ENCODE results near the gene NFIX.

The NFIX gene

DNA sequence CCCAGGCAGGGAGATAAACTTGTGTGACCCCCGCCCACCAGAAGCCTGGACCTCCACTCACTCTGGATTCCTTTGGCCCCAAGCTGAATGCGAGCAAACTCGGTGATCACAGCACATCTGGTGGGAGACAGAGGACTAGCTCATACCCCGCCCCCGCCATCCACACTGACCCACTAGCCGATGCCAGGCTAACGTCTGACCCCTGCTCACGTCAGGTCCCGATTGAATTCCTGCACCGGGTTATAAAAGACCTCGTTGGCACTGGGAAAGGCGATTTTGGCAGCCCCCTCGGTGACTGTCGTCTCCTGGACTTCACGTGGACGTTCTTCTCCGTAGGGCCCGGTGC is 120.6 kb downstream of the NFIX start:
- no peak for DNase-seq

DNA sequence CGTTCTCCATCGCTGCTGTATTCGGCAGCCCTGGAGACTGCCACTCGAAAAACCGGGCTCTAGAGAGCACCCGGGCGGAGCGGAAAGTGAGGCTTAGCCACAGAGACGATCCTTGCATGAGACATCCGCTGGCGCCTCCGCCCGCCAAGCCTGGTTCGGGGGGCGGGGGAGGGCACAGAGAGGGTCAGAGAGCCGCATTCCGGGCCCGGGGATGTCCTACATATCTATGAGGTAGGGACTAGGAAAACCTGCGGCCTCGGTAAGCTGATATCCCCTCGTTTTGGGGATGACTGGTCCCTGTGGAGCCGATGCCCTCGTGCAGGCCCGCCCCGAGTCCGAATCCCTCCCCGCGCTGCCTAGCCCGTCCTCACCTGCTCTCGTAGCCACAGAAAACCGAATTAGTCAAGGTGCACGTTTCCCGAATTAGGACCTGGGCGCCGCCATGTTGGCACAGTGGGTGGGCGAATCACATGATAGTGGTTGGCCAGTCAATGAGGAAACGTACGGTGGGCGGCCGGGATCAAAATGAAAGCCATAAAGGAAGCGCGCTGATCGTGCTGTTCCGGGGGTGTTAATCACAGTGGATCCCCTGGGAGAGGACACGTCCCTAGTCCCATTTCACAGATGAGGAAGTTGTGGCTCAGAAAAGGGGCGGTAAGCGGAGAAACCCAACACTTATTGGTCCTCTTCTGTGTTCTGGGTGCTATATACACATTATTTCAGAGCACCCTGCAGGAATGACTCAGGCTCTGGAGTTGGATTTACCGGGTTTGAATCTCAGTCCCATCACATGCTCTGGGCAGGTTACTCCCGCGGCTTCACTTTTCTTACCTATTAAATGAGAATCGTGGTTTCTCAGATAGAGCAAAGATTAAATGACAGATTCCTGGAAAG is 121.3 kb downstream of the NFIX start, which contains the start of gene TRMT1:
TSS of gene TRMT1 (minus strand) at position 459 of the 894 bp plus-strand sequence. CDS start at position 118, 341 bp downstream.
- peak; percentile 89 to 92 for DNase-seq

DNA sequence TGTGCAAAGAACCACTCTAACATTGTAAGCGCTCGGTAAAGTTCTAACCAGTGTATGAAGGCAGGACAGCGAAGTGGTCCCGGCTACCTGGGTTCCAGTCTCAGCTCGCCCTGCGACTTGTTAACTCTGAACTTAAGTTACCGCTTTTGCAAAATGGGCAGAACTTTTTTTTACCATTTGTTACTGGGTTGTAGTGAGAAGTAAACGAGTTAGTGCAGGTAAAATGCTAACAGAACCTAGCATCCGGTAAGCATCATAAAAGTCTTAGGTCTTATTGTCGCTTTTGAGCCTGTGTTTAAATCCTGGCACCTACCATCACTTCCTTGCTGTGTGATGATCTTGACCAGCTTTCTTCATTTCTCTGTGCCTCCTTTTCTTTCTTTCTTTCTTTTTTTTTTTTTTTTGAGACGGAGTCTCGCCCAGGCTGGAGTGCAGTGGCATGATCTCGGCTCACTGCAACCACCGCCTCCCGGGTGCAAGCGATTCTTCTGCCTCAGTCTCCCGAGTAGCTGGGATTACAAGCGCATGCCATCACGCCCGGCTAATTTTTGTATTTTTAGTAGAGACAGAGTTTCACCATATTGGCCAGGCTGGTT is 122.0 kb downstream of the NFIX start:
- DNase-seq = no peak

DNA sequence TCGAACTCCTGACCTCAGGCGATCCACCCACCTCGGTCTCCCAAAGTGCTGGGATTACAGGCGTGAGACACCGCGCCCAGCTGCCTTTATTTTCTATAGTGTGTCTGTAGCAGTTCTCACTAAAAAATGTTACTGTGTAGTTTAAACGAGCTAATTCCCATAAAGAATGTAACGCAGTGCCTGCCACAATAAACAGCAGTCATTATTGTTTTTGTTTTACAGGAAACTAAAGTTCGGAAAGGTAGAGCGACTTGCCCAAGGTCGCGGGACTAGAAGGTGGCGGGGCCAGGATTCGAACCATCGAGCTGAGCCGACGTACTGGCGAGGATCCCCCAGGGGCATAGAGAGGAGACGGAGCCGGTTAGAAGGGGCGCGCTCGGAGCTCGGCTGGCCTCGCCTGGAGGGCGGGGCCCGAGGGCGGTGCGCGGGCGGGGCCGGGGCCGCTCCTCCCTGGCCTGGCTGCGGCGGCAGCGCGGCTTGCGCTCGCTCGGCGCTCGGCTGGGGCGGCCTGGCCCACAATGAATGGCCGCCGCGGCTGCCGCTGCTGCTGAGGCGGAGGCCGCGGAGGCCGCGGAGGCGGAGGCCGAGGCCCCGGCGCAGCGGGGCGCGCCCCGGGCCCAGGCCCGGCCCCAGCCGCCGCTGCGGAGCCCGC is 122.6 kb downstream of the NFIX start, which contains the start of gene NACC1:
TSS of gene NACC1 (plus strand) at position 493 of the 652 bp plus-strand sequence. CDS start 16,944 bp downstream, outside the sequence.
- peak; percentile 79 to 89 for DNase-seq

DNA sequence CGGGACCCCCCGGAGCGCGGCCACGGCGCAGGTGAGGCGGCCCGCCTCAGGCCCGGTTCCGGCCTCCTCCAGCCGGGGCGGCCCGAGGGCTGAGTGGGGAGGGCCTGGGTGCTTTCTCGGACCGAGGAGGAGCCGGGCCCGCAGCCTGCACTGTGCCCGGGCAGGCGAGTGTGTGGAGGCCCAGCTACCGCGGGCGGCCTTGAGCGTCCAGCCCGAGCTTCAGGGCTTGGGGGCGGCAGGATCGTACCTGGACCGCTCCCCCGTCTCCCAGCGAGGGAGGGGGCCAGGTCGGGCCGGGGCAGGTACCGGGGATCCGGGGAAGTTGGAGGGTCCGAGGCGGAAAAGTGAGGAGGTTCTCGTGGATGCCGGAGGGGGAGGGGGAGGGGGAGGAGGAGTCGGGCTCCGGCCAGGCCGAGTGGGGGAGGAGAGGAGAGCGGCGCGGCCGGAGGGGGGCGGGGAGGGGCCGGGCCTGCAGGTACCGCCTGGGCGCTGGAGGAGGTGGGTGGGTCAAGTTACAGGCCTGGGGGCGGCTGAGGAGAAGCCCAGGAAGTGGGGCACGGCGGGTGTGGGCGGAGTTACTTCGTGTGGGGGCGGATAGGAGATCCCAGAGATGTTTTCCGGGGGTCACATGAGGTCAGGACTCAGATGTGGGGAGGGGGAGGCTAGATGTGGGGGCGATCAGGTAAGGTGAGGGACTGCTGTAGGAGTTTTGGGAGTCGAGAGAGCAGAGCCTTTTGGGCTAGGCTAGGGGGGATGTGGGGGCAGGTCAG is 123.3 kb downstream of the NFIX start:
- peak in 1 of 2 experiments; percentile 38 for DNase-seq

DNA sequence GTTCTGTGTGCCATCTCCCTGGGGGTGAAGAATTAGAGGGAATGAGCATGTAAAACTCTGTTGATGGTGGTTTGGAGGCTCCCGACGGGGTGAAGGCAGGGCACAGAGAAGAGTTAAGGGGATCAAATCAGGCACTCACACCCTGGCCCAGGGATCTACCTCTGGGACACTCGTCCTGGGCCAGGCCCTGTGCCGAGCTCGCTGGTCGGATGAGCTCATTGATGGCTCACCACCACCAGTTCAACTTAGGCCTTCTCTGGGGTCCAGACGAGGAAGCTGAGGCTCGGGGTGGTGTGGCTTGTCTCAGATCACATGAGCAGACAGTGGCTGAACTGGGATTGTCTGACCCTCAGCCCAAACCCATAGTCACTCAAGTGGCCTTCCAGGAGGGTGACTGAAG is 124.4 kb downstream of the NFIX start:
- no peak for DNase-seq

DNA sequence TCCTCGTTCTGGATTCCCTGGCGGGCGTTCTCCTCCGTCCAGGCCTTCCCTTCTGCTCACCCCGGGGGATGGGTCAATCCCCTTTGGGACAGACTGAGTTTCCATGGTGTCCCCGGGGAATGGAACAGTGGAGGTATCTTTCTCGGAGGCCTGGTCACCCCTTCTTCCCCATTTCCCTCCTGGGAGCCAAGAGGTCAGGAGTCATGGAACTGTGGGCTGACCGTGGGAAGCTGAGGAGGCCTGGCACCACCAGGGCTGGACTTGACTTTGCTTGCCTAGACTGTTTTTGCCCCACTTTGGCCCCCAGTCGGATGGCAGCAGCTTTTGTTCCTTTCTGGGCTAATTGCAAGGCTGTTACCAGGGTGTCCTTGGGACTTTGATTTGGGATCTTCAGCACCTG is 124.8 kb downstream of the NFIX start:
- DNase-seq = no peak

DNA sequence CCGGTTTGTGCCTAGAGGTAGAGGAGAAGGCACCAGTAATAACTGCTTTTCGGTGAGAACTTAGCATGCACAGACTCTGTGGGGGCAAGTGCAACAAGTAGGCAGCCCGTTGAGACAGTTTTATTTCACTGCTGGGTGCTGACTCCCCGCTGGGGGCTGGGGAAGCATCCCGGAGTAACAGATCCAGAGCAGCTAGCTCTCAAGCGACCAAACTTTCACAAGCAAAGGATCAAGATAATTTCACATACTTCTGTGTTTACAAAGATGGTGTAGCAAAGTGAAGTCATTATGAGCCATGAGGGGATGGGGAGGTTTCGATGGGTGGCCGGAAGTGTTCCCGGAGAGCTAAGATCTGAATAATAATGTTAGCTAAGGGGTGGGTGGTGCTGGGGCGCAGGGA is 125.5 kb downstream of the NFIX start:
- no peak for DNase-seq

DNA sequence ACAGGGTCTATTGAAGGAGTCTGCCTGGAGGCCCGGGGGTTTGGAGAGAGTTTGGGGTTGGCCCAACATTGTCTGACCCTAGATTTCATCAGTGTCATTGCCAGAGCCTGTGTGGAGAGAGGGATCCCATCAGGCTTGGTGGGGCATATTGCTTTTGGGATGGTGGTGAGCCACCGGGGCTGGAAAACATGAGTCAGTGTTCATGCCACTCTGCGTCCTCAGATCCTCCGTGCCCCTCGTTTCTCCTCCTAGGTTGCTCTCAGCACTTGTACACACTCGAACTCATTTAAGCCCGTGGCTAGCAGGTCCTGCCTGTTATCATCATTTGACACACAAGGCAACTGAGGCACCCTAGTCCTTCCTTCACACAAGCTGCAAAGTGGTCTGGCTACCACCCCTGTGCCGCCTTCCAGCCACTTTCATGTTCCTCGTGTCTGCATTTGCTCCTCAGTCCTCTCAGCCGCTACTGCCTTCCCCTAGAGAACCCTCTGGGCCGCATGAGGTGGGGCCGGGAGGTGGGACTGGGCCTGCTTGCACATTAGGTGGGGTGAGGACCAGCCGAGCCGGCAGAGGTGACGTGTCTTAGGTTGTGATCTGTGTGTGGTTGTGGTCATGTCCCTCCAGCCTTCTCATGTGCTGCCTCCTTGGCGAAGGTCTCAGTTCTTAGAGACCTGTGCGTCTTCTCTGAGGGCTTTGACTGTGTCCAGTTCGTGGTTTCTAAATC is 126.4 kb downstream of the NFIX start:
- no peak for DNase-seq

DNA sequence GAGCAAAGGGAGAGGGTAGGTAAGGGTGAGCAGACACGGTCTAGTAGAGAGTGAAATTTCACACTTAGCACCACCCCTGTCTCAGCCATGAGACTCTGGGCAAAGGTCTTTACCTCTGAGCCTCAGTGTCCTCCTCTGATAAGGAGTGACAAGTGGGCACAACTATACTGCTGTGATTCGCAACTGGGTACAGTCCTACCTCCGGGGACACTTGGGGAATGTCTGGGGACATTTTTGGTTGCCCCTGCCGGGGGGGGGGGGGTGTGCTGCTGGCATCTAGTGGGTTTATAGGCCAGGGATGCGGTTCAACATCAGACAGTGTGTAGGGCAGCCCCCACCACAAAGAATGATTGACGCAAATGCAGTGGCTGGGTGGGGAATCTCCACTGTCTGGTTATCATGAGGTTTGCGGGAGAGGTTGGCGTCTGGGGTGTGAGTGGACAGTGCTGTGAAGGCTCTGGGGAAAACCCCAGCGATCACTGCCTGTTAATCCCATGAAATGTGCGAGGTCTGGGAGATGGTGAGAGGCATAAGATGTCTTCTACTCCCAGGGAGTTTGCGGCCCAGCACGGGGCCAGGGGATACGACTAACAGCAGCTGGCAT is 127.1 kb downstream of the NFIX start:
- no peak for DNase-seq

DNA sequence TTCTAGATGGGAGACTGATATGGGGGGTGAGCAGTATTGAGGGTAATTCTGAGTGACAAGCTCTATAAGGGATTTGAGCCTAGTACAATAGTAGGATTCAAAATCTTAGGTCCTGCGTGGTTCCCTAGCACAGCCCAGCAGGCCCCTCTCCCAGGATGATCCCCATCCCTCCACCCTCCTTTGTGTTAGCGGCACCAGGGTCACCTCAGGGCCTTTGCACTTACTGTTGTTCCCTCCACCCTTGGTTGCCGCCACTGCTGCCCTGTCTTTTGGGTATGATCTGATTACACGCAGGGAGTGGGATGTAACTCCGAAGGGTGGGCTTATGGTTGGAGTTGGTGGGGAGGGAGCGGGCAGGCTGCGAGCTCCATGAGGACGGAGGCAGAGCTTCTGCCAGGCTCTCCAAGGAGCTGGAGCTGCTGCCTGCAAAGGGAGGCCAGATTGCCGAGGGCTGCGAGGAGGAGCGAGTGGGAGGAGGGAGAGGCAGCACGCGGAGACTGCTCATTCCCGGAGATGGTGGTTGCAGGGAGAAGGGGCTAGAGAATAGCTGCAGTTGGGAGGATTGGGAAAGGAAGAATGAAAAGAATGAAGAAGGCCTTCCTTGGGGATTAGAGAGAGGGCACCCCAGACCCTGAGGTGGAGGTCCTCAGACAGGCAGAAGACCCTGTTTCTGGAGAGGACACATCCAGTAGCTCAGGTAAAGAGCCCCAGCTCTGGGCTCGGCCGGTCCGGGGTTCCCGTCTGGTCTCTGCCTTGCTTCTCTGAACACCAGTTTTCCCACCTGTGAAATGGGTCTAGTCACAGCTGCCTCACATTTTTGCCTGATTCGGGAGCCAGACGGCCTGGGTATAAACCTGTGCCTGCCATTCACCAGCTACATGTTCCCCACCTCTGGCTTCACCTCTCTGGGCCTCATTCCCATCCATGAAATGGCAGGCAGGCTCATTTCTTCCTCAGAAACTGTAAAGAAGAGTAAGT is 128.0 kb downstream of the NFIX start:
- DNase-seq = no peak

DNA sequence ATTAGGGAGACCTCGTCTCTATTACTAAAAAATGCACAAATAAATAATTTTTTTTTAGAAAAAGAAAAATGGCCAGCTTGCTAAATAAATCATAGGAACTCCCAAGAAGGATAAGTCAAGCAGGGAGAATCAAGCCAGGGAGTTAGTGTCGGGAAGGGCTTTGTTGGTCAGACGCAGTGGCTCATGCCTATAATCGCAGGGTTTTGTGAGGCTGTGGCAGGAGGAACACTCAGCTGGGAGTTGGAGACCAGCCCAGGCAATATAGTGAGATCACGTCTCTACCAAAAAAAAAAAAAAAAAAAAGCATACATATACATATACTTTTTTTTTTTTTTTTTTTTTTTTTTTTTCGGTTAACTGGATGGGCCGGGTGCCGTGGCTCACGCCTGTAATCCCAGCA is 131.8 kb downstream of the NFIX start:
- DNase-seq = no peak

DNA sequence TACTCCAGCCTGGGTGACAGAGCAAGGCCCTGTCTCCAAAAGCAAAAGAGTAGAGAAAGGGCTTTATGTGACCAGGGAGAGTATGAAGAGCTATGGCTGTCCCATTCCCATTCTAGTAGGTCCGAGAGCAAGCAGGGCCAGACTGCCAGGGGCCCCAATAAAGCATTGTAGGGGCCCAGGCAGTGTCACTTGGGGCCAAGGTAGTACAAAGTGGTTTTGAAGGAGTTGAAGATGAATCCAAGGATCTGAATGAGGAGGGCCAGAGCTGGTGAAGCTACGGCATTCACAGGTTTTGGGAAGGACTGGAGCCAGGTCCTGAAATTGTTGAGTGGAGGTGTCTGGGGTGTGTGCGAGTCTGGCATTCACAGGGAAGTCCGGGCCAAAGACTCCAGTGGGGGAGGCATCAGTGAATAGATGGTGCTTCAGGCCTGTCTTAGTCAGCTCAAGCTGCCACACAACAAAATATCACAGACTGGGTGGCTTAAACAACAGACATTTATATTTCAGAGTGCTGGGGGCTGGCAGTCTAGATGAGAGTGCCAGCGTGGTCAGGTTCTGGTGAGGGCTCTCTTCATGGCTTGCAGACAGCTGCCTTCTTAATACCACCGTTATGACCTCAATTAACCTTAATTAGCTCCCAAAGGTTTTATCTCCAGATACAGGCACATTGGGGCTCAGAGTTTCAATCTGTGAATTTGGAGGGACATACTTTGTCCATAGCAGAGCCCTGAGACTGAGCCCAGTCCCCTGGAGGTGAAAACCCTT is 132.7 kb downstream of the NFIX start:
- no peak for DNase-seq

DNA sequence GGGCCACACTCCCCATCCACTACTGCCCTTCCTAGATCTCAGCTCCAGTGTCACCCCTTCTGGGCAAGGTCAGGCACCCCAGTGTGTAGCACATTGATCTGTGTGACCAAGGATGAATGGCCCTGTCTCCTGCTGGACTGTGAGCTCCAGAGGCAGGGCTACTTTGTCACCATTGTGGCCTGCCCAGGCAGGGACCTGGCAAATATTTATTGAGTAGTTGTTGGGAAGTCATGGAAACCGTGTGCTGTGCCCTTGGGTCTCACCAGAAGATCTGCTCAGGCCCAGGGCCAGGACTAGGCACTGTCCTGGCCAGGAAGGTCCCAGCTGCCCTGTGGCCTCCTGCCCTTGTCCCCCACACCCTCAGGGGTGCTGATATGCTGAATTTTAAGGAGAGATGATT is 133.3 kb downstream of the NFIX start:
- DNase-seq = no peak

DNA sequence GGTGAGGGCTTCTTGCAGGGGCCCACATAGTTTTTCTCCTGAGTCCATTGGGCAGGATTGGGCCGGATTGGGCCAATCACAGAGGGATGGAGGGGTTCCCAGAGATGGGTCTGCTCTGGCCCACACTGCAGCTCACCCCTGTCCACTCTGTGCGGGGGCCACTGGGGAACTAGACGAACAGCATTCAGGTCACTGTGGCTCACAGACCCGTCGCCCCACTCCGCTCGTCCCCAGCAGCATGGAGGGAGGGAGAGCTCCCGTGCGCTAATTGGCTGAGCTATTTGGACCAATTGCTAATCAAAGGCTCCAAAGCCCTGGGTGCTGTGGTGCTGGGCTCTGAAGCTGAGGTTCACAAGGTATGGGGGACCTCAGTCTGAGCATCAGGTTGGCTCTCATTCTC is 134.1 kb downstream of the NFIX start:
- no peak for DNase-seq

DNA sequence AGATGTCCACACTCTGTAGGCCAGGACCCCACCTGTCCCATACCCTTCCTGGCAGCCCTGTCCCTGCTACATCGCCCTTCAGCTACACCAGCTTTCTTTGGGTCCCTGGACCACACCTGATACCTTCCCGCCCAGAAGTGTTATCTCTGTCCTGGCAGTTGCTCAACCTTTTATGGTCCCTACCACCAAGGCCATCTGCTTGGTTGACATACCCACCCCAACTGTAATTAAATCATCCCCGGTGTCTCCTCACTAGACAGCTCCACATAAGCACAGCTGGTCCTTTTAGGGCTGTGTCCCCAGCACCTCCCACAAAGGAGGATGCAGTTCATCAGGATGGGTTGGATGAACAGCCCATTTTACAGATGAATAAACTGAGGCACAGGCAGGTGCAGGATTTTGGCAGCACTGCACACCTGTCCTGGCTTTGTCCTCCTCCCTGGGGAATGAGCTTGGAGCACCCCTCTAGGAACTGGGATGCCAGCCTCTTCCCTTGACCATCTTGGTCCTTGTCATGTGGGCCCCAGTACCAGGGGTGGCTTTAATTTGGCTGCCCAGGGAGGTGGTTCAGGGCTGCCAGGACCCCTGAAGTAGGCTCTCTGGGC is 135.7 kb downstream of the NFIX start:
- no peak for DNase-seq

DNA sequence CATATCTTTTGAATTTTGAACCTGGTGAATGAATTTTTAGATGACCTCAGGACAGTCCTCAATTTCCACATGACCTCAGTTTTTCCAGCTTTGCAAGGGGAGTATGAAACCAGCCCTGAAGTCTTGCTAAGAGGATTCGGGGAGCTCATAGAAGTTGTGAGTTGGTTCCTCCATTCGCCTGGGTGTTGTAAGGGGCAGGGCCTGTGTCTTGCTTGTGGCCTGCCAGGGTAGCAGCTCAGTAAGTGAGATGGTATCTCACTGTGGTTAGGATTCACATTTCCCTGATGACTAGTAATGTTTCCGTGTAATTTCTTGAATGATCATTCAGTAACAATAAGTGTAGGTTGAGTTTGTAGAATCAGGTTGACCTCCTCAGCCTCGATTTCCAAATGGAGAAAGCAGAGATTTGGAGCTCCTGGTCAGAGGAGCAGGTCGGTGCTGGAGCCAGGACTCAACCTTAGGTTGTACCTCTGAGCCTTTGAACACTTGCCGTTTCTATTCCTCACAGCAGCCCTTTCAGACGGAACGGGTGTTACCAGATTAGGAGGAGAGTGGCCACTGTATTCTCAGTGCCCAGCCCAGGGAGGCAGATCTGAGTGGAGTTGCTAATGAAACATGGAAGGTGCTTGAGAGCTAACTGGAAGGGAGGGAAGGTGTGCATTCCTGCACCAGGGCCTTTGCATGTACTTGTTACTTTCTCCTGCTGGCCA is 137.4 kb downstream of the NFIX start:
- no peak for DNase-seq

DNA sequence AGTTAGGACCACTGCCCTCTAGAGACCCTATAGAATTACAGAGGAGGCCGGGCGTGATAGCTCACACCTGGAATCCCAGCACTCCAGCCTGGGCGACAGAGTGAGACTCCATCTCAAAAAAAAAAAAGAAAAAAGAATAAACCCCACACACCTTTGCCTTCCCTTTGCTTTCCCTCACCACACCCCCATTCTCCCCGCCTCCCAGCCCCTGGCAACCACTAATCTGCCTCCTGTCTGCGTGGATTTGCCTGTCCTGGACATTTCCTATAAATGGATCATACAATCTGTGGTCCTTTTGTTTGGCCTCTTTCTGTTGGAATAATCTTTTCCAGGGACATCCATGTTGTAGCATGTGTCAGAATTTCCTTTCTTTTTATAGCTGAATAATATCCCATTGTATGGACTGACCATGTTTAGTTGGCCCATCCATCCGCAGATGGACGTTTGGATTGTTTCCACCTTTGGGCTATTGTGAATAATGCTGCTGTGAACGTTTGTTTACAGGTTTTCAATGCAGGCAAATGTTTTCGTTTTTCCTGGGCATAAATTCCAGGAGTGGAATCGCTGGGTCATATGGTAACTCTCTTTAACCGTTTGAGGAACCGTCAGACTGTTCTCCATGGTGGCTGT is 138.1 kb downstream of the NFIX start:
- no peak for DNase-seq
